Measurements from ENCODE around the gene PBX1.

DNA sequence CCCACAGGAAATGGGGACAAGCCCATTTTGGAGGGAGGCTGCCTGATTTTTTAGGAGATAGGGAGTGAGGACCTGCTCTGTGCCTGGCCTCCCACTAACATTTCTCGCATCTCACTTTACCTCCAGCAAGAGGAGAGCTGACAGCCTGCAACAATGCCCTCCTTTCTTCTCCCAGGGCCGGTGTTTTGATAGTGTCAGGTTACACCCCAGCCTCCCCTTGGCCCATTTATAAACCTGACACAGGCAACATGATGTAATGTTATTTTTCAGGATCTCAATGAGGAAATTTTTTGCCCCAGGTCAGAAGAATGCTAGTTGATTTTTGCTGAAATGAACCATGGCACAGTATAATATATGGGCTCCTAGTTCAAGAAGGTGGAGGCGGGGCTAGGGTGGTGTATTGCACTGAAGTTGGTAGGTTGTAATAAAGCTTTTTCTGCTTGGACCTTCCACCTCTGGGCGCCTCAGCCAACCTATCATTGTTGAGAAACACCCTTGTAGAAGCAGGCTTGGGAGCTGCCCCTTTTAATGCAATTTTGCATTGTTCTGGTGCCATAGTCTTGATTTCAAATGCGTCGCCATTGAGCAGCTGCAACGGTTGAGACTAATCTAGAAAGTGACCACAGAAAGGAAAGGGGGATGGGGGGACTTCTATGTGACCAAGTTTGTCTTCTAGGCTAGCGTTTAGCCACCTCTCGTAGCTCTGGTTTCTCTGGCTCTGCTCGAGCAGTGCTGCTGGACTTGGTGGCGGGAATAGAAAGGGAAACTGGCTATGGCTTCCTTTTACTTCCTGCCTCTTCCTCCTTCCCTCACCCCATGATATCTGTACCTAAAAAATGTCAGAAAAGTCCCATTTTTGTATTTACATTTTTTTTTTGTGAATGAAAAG is 53.0 kb downstream of the PBX1 start:
- TF ChIP-seq CREB1 (CRISPR knock-in tag; IDR thresholded peaks at IDR 0.05) (no peak), CTCF (IDR thresholded peaks at IDR 0.05) (no peak), NR3C1 (CRISPR knock-in tag; conservative IDR thresholded peaks at IDR 0.05; ENCODE audit: low read depth) (no peak), ZNF396 (CRISPR knock-in tag; IDR thresholded peaks at IDR 0.05; ENCODE audit: borderline replicate concordance) (no peak)
- TF ChIP-seq, protein P1, sequence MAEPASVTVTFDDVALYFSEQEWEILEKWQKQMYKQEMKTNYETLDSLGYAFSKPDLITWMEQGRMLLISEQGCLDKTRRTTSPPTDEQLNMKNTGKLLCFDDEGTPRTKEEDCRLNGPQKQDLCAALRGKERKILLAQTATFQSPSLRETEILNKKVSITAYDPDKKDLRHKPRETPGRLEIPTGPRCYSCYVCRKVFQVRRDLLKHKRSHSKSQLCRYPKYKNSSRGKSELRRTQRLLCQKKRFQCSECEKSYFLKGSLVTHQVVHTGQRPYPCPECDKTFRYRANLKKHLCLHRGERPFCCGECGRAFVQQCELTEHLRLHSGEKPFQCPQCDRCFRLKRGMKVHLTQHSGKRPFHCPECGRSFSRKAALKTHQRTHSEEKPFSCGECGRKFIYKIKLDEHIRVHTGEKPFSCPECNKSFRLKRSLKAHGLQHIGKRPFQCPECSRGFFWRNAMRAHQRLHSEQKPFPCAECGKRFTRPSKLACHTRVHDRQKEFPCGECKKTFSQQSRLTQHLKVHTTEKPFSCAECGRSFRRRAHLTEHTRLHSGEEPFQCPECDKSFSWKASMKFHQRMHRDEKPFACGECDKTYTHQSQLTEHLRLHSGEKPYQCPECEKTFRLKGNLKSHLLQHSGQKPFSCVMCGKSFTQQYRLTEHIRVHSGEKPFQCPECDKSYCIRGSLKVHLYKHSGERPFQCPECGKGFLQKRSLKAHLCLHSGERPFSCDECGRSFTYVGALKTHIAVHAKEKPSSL (CRISPR knock-in tag; conservative IDR thresholded peaks at IDR 0.05), result no peak
- TF ChIP-seq, protein P2, sequence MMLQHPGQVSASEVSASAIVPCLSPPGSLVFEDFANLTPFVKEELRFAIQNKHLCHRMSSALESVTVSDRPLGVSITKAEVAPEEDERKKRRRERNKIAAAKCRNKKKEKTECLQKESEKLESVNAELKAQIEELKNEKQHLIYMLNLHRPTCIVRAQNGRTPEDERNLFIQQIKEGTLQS (CRISPR knock-in tag; conservative IDR thresholded peaks at IDR 0.05), result no peak
- TF ChIP-seq, protein P3, sequence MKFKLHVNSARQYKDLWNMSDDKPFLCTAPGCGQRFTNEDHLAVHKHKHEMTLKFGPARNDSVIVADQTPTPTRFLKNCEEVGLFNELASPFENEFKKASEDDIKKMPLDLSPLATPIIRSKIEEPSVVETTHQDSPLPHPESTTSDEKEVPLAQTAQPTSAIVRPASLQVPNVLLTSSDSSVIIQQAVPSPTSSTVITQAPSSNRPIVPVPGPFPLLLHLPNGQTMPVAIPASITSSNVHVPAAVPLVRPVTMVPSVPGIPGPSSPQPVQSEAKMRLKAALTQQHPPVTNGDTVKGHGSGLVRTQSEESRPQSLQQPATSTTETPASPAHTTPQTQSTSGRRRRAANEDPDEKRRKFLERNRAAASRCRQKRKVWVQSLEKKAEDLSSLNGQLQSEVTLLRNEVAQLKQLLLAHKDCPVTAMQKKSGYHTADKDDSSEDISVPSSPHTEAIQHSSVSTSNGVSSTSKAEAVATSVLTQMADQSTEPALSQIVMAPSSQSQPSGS (CRISPR knock-in tag; IDR thresholded peaks at IDR 0.05; ENCODE audit: borderline replicate concordance, low read depth), result no peak
